Left ventricle myocardium inferior (tissue), 1 donor: Measurements from ENCODE around the gene WNT7A. TPM values are rescaled to one million over a fixed set of nuclear protein-coding genes. Genes with fewer than 3 reads are reported as not detected.

Experiments used
- DNase-seq: peaks from one replicate; pipeline ENCODE4 v3.0.0-alpha.2; 2020
- H3K27ac ChIP-seq: fragments of 200-600 bp; replicated peaks from 2 replicates; pipeline ENCODE4 v1.8.0; 2021
- H3K27me3 ChIP-seq: fragments of 200-600 bp; 2 replicates; pipeline ENCODE4 v1.8.0; 2021; ENCODE audit warnings: low read depth
- H3K36me3 ChIP-seq: fragments of 200-600 bp; 2 replicates; pipeline ENCODE4 v1.8.0; 2021
- H3K4me1 ChIP-seq: fragments of 200-600 bp; 2 replicates; pipeline ENCODE4 v1.8.0; 2021
- H3K4me3 ChIP-seq: fragments of 200-600 bp; 2 replicates; pipeline ENCODE4 v1.8.0; 2021; ENCODE audit warnings: mild to moderate bottlenecking, moderate library complexity
- H3K9me3 ChIP-seq: fragments of 200-600 bp; replicated peaks from 2 replicates; pipeline ENCODE4 v1.8.0; 2021
- CTCF ChIP-seq: fragments of 200-600 bp; IDR thresholded peaks from 2 replicates; pipeline ENCODE4 v1.8.0; 2021; ENCODE audit warnings: antibody characterized with exemption, mild to moderate bottlenecking, borderline replicate concordance
- intact Hi-C: fragments of 100-400 bp; cut with micrococcal nuclease; formaldehyde crosslinking; loops from one replicate; pipeline ENCODE4 v1.11.0; 2022
- total RNA-seq: library from RNA; stranded (reverse); fragmentation: NEBNext Ultra II Directional; extraction: Animal tissue kit (Norgen Biotek cat#: 25700); gene quantifications from one replicate; pipeline ENCODE4 v1.2.1, GENCODE V29; 2021
- donor health status: DM: no; HTN: yes; CAD: no; lungs with severe emphysema.

Gene WNT7A
- total RNA-seq, 1 donor from 2014 or later = not detected

- H3K27me3 ChIP-seq = peaks cover 77% of the 10 kb centered on the region
- no peak for DNase-seq
- peaks cover 12% of the 10 kb centered on the region for H3K9me3 ChIP-seq
- intact Hi-C loops = no loop called here
- H3K36me3 ChIP-seq = no peaks in the 10 kb centered on the region
- H3K27ac ChIP-seq = no peak overlapping the region
- H3K4me1 ChIP-seq = no peaks in the 10 kb centered on the region
- no peak for TF ChIP-seq CTCF
- no peak overlapping the region for H3K4me3 ChIP-seq
Observed at GRCh38 chr3:13866041-13866965, 13.6 kb downstream of the WNT7A start.

- Histone ChIP-seq H3K27me3 (peaks cover 80% of the 10 kb centered on the region), H3K4me1 (no peaks in the 10 kb centered on the region), H3K27ac (no peak overlapping the region), H3K9me3 (peaks cover 5% of the 10 kb centered on the region), H3K36me3 (no peaks in the 10 kb centered on the region), H3K4me3 (no peak overlapping the region)
- intact Hi-C loops = no loop called here
- no peak for TF ChIP-seq CTCF
- DNase-seq = no peak
Observed at GRCh38 chr3:13865581-13865980, 14.3 kb downstream of the WNT7A start.

GRCh38 chr3:13865106-13865505 lies 14.8 kb downstream of the WNT7A start:
- DNase-seq = no peak
- Histone ChIP-seq H3K27me3 (peaks cover 81% of the 10 kb centered on the region), H3K4me1 (no peaks in the 10 kb centered on the region), H3K9me3 (no peaks in the 10 kb centered on the region), H3K27ac (no peak overlapping the region), H3K4me3 (no peak overlapping the region), H3K36me3 (no peaks in the 10 kb centered on the region)
- TF ChIP-seq CTCF = no peak
- intact Hi-C loops = no loop called here

- TF ChIP-seq CTCF = no peak
- H3K9me3 ChIP-seq = no peaks in the 10 kb centered on the region
- H3K4me1 ChIP-seq = no peaks in the 10 kb centered on the region
- DNase-seq = no peak
- intact Hi-C loops = no loop called here
- no peaks in the 10 kb centered on the region for H3K36me3 ChIP-seq
- no peak overlapping the region for H3K4me3 ChIP-seq
- H3K27ac ChIP-seq = no peak overlapping the region
- H3K27me3 ChIP-seq = peaks cover 91% of the 10 kb centered on the region
Observed at GRCh38 chr3:13863965-13864595, 15.8 kb downstream of the WNT7A start.

- Histone ChIP-seq H3K9me3 (no peaks in the 10 kb centered on the region), H3K4me3 (no peak overlapping the region), H3K4me1 (no peaks in the 10 kb centered on the region), H3K27me3 (peaks cover 97% of the 10 kb centered on the region), H3K27ac (no peak overlapping the region), H3K36me3 (no peaks in the 10 kb centered on the region)
- TF ChIP-seq CTCF = no peak
- DNase-seq = no peak
- intact Hi-C loops = no loop called here
Observed at GRCh38 chr3:13863382-13863952, 16.4 kb downstream of the WNT7A start.
